Measurements from ENCODE around the gene MAML2.

The MAML2 gene

GRCh38 chr11:95926726-95927125, 416.3 kb downstream of the MAML2 start:
- DNase-seq = no peak
